Measurements from ENCODE around the gene NXPE1. TPM values are rescaled to one million over a fixed set of nuclear protein-coding genes. Genes with fewer than 3 reads are reported as not detected.

The NXPE1 gene
- polyA plus RNA-seq, 2 of the 4 experiments (the other 2 are of a cell fraction), result not detected

DNA sequence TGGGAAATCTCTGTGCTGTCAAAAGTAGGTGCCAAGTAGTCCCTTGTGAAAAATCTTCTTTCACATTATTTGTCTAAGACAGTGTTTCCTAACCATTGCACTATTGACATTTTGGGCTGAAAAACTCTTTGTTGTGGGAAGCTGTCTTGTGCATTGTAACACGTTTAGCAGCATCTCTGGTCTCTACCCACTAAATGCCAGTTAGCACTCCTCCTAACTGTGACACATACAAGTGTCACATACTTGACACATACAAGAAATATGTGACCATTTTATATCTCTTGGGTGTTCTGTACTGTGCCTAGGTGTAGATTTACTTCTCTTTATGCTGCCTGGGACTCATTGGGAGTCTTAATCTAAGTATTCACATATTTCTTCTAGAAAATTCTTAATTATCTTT, 57.8 kb downstream of the NXPE1 start:
- CTCF ChIA-PET, result no interaction called here
- H3K9me3 ChIP-seq, result no peaks in the 10 kb centered on the region
- POLR2A ChIA-PET, result no interaction called here
- WGBS (ENCODE audit: missing lambda C conversion rate), result 5% methylated on average over 1 of the region's 1 CpG
- no peak overlapping the region for H3K4me3 ChIP-seq
- no peaks in the 10 kb centered on the region for H3K4me1 ChIP-seq
- no peak for DNase-seq (ENCODE audit: low read depth in 1 of 2, low spot score in 1 of 2)
- TF ChIP-seq SREBF2 (IDR thresholded peaks at IDR 0.05) (no peak), NFE2L2 (conservative IDR thresholded peaks at IDR 0.05; ENCODE audit: low read length) (no peak), POLR2AphosphoS2 (conservative IDR thresholded peaks at IDR 0.05; ENCODE audit: low read length) (no peak), SMC3 (IDR thresholded peaks at IDR 0.05) (no peak), CHD2 (IDR thresholded peaks at IDR 0.05; ENCODE audit: low read length, partially characterized antibody) (no peak), EHF (CRISPR knock-in tag; IDR thresholded peaks at IDR 0.05) (no peak), JUNB (IDR thresholded peaks at IDR 0.05) (no peak)
- TF ChIP-seq, protein P1, sequence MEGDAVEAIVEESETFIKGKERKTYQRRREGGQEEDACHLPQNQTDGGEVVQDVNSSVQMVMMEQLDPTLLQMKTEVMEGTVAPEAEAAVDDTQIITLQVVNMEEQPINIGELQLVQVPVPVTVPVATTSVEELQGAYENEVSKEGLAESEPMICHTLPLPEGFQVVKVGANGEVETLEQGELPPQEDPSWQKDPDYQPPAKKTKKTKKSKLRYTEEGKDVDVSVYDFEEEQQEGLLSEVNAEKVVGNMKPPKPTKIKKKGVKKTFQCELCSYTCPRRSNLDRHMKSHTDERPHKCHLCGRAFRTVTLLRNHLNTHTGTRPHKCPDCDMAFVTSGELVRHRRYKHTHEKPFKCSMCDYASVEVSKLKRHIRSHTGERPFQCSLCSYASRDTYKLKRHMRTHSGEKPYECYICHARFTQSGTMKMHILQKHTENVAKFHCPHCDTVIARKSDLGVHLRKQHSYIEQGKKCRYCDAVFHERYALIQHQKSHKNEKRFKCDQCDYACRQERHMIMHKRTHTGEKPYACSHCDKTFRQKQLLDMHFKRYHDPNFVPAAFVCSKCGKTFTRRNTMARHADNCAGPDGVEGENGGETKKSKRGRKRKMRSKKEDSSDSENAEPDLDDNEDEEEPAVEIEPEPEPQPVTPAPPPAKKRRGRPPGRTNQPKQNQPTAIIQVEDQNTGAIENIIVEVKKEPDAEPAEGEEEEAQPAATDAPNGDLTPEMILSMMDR (IDR thresholded peaks at IDR 0.05), result no peak
- ATAC-seq, result no peak
- no peak overlapping the region for H3K27ac ChIP-seq
- no peak overlapping the region for H3K4me2 ChIP-seq
- FAIRE-seq, result no peak

DNA sequence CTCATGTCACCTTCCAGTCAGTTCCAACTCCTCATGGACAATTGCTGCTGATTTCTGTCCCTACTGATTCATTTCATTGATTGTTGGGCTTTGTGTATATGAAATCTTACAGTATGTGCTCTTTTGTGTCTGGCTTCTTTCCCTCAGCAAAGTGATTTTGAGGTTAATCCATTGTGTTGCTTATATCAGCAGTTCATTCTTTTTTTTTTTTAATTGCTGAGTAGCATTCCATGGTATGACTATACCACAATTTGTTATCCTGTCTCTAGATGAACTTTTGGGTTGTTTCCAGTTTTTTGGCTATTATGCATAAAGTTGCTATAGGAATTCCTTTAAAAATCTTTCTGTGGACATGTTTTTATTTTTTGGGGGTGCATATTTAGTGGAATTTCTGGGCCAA, 59.9 kb downstream of the NXPE1 start:
- no peak for DNase-seq (ENCODE audit: low read depth in 1 of 2, low spot score in 1 of 2)
- no peak for FAIRE-seq
- CTCF ChIA-PET, result no interaction called here

DNA sequence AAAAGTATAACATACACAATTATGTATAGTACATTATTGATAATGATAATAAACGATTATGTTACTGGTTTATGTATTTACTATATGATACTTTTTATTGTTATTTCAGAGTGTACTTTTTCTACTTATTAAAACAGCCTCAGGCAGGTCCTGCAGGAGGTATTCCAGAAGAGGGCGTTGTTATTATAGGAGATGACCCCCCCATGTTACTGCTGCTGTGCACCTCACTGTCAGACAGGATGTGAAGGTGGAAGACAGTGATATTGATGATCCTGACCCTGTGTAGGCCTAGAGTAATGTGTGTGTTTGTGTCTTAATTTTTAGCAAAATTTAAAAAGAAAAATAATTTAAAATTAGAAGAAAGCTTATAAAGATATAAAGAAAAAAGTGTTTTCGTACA, 62.8 kb downstream of the NXPE1 start:
- TF ChIP-seq PHF8 (IDR thresholded peaks at IDR 0.05; ENCODE audit: borderline replicate concordance, low read depth) (no peak), RAD21 (conservative IDR thresholded peaks at IDR 0.05 in 1 of 2, IDR thresholded peaks at IDR 0.05 in 1 of 2) (no peak), BHLHE40 (IDR thresholded peaks at IDR 0.05; ENCODE audit: low read depth, low read length) (no peak), EP300 (IDR thresholded peaks at IDR 0.05) (no peak), FOXS1 (CRISPR knock-in tag; IDR thresholded peaks at IDR 0.05) (no peak), ESRRA (IDR thresholded peaks at IDR 0.05; ENCODE audit: borderline replicate concordance, low read length) (no peak), CBX2 (IDR thresholded peaks at IDR 0.05; ENCODE audit: borderline replicate concordance, low read depth) (no peak)
- TF ChIP-seq, protein P2, sequence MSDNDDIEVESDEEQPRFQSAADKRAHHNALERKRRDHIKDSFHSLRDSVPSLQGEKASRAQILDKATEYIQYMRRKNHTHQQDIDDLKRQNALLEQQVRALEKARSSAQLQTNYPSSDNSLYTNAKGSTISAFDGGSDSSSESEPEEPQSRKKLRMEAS (IDR thresholded peaks at IDR 0.05), result no peak
- TF ChIP-seq, protein P3, sequence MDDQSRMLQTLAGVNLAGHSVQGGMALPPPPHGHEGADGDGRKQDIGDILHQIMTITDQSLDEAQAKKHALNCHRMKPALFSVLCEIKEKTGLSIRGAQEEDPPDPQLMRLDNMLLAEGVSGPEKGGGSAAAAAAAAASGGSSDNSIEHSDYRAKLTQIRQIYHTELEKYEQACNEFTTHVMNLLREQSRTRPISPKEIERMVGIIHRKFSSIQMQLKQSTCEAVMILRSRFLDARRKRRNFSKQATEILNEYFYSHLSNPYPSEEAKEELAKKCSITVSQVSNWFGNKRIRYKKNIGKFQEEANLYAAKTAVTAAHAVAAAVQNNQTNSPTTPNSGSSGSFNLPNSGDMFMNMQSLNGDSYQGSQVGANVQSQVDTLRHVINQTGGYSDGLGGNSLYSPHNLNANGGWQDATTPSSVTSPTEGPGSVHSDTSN (IDR thresholded peaks at IDR 0.05), result no peak
- ATAC-seq (no peak), FAIRE-seq (no peak), DNase-seq (ENCODE audit: low read depth in 1 of 2, low spot score in 1 of 2) (no peak)
- CTCF ChIA-PET, result no interaction called here
- H3K4me1 ChIP-seq, result no peaks in the 10 kb centered on the region
- no peak overlapping the region for H3K27ac ChIP-seq
- POLR2A ChIA-PET, result no interaction called here
- H3K4me2 ChIP-seq, result no peak overlapping the region
- no peak overlapping the region for H3K4me3 ChIP-seq
- WGBS (ENCODE audit: missing lambda C conversion rate), result 31% methylated on average over 3 of the region's 3 CpGs
- H3K9me3 ChIP-seq, result no peaks in the 10 kb centered on the region

More for the DNA sequence above, 59.9 kb downstream of the NXPE1 start:
- H3K9me3 ChIP-seq, result no peaks in the 10 kb centered on the region
- ATAC-seq, result no peak
- no peaks in the 10 kb centered on the region for H3K4me1 ChIP-seq
- POLR2A ChIA-PET, result no interaction called here
- H3K4me2 ChIP-seq, result no peak overlapping the region
- TF ChIP-seq SMC3 (IDR thresholded peaks at IDR 0.05) (no peak), BHLHE40 (IDR thresholded peaks at IDR 0.05; ENCODE audit: low read depth, low read length) (no peak), JUN (IDR thresholded peaks at IDR 0.05) (no peak), CHD2 (IDR thresholded peaks at IDR 0.05; ENCODE audit: low read length, partially characterized antibody) (no peak), HOXB5 (CRISPR knock-in tag; IDR thresholded peaks at IDR 0.05) (no peak), NPAS2 (CRISPR knock-in tag; IDR thresholded peaks at IDR 0.05; ENCODE audit: borderline replicate concordance) (no peak), POLR2A (IDR thresholded peaks at IDR 0.05; ENCODE audit: low read length) (no peak), TP53 (CRISPR knock-in tag; IDR thresholded peaks at IDR 0.05) (no peak), HOXA7 (CRISPR knock-in tag; IDR thresholded peaks at IDR 0.05) (no peak), EHF (CRISPR knock-in tag; IDR thresholded peaks at IDR 0.05) (no peak), EP300 (IDR thresholded peaks at IDR 0.05) (no peak), RFX5 (IDR thresholded peaks at IDR 0.05) (no peak), RAD21 (conservative IDR thresholded peaks at IDR 0.05 in 1 of 2, IDR thresholded peaks at IDR 0.05 in 1 of 2) (no peak), FOSB (CRISPR knock-in tag; IDR thresholded peaks at IDR 0.05) (no peak), ESRRA (IDR thresholded peaks at IDR 0.05; ENCODE audit: borderline replicate concordance, low read length) (no peak)
- TF ChIP-seq, protein P4, sequence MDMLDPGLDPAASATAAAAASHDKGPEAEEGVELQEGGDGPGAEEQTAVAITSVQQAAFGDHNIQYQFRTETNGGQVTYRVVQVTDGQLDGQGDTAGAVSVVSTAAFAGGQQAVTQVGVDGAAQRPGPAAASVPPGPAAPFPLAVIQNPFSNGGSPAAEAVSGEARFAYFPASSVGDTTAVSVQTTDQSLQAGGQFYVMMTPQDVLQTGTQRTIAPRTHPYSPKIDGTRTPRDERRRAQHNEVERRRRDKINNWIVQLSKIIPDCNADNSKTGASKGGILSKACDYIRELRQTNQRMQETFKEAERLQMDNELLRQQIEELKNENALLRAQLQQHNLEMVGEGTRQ (IDR thresholded peaks at IDR 0.05), result no peak
- TF ChIP-seq, protein P5, sequence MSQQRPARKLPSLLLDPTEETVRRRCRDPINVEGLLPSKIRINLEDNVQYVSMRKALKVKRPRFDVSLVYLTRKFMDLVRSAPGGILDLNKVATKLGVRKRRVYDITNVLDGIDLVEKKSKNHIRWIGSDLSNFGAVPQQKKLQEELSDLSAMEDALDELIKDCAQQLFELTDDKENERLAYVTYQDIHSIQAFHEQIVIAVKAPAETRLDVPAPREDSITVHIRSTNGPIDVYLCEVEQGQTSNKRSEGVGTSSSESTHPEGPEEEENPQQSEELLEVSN (IDR thresholded peaks at IDR 0.05; ENCODE audit: borderline replicate concordance, low read depth), result no peak
- no peak overlapping the region for H3K27ac ChIP-seq
- H3K4me3 ChIP-seq, result no peak overlapping the region
